ENCODE data around the gene DOCK4.

DNA sequence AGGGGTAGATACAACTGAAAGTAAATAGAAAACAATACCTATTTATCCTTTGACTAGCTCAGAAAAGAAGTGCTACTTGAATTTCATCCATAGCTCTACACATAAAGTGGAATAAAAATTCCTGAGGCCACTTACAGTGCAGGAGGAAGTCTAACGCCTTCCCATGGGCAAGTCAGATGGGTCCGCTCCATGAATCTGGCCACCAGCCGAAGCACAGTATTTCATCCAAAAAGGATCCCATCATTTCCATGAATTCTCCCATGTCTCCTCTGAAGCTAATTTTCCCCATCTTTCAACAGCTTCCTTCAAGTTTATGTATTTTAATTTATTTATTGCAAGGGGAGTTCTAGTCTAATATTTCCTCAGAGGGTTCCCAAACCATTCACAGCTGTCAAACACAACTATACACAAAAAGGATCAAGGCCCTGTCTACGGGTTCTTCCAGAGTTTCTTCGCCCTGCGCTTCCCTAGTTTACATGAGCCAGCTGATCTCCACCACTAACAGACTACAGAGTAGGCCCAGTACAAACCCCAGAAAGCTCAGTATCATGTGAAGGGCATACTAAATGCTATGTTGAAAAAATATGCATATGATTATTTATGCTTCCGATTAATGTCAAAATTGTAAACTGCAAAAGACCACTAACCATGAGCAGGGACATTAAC, 184.7 kb downstream of the DOCK4 start:
- TF ChIP-seq YY1 (IDR thresholded peaks at IDR 0.05; ENCODE audit: insufficient read depth, insufficient read length) (no peak), ZNF274 (IDR thresholded peaks at IDR 0.05; ENCODE audit: low read depth, low read length) (no peak), SUZ12 (IDR thresholded peaks at IDR 0.05; ENCODE audit: extremely low read depth, insufficient read depth, insufficient read length) (no peak)

Data from NT2/D1 (cell line).